Stimulated activated CD8-positive, alpha-beta memory T cell treated with anti-CD3 and anti-CD28 coated beads, Interleukin-7, amount 100 ng/mL, for 4 hours (primary cell): ENCODE measurements around the gene PDYN.

Experiments used
- DNase-seq, 2 donors: peaks; one replicate each; pipeline ENCODE4 v3.0.0-alpha.2; 2020; ENCODE audit warnings: low read depth in 2 of 2

The PDYN gene

DNA sequence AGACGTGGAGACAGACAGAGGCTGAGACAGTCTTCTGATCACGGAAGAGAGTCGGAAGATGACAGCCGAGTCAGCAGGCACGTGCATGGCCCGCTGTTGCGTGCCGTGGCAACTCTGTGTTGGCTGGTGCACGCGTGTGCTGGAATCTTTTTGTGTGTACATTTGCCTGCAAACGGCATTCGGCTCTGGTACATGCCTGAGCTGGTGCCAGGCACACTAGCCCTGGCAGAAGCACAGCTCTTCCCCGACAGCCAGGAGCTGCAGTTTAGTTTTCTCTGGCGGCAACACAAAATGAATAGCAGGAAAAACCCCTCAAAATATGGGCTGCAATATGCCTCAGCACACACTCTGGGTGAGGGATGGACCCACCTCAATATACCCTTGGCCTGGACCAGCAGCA is 769 bp upstream of the PDYN start:
- no peak for DNase-seq

DNA sequence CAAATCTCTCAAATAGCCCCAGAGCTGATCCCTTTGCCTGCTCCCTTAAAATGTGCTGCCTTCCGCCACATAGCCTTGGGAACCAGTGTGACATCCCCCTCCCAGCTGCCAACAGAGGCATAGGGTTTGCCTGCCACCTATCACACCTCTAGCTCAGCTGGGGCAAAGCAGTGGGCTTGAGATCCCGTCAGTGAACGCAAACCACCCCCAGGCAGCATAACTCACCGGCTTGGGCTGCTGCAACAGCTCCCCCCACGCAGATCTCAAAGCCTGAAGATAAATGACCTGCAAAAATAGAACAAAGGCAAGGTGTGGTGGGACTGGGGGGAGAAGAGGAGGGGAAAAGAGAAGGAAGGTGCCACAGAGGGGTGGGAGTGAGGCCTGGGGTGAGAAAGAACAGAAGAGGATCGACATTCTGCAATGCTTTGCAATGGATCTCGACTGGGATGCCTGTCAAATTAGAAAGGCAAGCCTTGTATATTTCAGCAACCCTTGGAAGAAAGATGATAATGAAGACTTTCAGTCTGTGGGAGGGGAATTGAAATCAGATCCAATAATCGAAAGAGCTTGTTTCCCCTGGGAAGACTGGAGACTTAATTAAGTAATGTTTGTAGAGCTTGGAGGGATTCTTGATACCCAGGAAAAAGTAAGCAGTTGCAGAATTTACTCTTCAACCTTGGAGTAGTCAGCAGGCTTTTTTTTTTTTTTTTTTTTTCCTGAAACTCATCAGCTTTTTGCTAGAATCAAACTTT is 1.3 kb downstream of the PDYN start:
- no peak for DNase-seq

DNA sequence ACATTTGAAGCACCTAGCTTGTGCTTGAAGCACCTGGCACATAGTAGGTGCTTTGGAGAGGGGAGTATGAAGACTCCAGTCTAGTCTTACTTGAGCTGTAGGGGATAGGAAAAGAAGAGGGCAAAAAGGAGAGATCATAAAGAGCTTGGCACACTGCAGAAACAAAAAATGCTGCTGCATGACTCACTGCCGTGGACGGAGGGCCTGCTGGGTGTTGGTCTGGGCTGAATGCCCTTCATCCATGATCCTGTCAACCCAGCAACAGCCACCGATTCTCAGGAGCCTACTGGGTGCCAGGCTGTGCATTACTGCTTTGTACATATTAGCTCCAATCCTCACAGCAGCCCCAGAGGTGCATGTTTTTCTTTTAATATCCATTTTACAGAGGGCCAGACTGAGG is 6.0 kb downstream of the PDYN start:
- no peak for DNase-seq

DNA sequence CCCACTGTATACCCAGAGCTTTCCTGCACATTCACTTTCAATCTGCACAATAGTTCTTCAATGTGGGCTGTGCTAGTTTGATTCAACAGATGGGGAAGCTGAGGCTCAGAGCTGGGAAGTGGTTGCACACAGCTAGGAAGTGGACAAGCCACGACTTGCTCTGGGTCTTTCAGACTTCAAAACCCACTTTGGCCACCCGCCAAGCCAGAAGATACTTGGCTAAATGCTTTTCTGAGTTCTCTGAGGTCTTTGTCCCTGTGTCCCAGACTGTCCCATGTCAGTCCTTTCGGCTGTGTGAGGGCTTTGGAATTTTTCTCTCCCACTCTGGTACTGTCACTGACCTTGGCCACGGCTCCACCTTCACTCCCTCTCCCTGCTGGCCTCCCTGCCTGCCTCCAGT is 10.6 kb downstream of the PDYN start:
- no peak for DNase-seq

DNA sequence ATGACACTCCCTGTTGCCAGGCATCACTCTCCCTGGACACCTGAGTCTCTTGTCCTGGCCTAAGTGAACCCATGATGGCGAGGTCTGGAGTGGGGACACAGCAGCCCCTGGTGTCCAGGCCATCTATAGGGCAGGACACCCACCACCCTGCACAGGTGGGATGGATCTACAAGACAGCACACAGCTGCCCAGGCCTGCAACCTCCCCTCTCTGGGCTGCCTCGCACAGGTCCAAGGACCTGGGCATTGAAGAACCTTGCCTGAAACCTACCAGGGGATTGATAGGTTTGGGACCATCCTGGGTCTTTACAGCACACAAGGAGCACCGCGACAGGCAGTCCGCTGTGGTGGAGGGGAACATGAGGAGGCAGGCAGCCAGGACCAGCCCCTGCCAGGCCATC is 11.2 kb downstream of the PDYN start:
- DNase-seq, result no peak

DNA sequence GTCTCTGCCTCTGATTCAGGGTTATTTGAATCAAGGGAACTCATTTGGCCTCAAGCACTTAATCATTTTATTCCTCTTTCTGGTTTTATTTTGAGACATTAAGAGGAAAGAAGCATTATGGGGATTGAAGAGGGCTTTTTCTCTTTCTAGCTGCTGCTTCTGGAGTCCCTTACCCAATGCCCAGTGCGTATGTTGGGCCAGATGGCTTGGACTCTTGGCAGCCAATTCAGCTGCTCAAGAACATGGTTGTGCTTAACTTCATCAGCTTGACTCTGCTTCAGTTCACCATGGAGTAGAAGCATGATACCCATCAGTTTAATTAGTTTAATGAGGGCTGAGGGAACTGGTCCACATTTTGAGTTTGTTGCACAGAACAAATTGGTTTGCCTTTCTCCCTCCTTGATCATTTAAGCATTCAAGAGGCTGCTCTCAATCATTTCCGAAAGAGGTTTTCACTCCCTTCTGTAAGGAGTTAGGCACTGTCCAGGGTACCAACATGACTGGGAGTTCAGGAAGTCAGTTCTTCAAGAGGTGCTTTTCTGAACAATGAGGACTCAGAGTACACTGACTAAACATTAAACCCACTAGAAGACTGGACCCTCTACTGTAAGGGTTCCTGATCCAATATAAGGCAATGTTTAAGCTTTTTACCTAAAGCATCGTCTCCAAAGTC is 14.6 kb downstream of the PDYN start:
- no peak for DNase-seq

DNA sequence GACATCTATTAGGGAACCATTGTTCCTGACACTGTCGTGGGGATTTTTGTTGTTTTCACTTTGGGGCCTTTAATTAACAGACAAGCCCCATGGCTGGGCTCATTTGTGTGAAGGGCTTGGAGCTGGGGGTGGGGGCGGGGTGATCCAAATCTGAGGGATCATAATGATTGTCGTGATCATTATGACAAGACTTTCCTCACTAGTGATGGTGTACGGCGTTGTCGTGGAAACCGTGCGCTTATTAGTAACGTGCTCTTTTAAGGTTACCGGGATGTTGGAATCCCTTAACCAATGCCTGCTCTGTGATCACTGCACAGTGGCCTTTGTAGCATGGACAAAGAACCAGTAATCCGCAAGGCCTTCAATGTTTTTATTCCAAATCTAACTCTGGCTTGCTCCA is 18.6 kb downstream of the PDYN start:
- DNase-seq, result no peak

DNA sequence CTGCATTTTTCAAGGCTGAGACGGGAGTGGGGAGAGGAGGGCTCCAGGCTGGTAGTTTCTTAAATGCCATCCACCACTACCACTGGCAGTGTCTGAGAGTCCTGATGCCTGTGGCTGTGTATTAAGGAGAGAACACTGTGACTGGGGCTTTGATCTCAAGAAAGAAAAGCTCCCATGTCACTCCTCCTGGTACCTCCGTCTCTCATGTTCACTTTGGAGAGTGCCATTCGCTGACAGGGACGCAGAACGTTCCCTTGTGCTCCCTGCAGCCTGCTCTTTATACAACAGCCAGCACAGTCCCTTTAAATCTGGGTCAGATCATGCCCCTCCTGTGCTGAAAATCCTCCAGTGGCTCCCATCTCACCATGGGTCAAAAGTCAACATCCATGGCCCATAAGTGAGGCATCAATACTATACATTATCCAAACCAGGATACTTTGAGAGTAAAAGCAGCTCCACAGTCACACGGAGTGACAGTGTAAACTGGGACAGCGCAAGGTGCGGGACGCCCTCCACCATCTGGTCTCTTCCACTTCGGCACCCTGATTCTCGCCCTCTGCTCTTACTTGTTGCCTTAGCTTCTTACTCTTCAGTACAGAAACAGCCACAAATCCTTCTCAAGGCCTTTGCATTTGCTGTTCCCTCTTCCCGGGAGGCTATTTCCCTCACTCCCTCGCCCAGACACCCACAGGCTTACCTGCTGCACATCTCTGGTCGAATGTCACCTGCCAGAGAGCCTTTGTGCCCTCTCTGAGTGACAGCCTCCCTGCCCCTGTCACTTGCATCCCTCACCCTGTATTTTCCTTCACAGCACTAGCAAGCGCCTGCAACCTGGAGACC is 20.0 kb downstream of the PDYN start:
- no peak for DNase-seq

DNA sequence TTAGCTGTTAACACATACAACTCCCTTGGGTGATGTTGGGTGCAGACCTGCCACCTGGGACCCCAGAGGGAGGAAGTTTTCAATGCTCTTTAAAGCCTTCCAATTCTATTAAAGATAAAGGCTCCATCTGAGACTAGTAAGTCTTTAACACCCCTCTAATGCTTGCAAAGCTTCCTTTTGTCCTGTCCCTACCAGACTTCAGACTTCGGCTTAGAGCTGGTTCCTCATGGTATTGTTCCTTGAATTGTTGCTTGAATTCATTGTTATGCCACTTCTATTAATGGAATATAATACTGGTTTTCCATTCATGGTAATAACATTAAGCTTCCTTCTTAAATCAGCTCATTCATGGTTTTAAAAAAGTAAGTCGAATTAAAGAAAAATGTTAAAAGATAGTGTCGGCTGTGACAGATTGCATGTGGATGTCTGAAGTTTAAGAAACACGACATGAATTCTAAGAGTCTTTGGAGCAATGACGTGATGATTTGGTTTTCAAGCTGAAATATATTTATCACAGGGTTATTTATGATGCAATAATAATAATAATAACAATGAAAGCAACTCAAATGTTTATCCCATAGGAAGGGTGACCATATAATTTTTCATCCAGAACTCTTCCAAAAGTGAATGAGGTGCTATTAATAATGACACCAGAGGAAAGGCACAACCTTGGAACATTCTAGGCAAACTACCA is 21.8 kb downstream of the PDYN start:
- no peak for DNase-seq

DNA sequence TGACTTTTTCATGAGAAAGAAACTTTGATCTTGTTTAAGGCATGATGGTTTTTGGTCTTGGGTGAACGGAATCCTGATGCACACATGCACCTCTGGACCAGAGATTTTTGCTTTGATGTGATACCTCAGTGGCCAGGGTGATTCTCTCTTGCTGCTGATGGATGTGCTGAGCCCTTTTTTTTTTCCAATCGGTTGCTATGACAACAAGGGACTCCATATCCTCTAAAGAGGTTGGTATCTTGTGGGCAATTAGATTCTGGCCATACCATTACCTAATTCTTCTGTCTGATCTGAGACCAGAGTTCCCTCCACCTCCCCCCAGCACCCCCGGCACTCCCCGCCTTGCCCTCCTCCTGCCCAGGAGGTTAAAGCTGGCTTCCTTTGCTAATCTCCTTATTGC is 24.9 kb downstream of the PDYN start:
- DNase-seq, result no peak

DNA sequence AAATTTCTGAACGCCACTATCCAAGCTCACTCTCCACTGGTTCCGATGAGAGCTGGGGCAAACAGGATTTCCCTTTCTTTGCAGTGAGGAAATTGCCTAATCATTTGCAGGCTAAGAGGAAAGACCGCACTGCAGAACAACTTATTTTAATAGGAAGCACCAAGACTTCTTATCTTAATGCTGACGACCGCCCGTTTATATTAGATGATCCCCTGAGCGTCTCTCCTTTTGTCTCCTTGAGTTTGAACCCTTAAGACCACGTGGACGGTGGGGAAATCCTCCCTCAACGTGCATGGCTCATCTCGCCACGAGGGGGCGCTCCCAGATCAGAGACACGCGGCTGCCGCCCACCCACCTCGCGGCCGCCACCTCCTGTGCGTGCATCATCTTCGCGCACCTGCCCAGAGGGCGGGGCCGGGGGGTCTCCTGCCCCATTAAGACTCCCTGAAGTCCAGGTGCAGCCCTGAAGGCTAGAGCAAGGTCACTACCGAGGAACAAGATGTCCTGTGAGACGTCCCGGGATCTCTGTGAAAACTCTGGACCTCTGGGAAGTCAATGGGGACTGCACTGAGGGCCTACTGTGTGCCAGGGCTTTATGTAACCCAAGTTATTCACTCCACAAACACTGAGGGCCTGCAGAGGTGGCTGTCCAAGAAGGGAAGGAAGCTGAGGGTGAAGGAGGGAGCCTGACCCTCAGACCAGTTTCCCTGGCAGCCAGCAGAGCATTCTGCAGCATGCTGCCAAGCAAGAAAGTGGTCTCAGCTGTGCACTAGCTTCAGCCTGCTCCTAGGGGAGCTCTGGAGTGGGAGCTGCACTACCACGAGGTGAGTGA is 28.1 kb downstream of the PDYN start:
- DNase-seq, result peak; percentile 65 to 72

DNA sequence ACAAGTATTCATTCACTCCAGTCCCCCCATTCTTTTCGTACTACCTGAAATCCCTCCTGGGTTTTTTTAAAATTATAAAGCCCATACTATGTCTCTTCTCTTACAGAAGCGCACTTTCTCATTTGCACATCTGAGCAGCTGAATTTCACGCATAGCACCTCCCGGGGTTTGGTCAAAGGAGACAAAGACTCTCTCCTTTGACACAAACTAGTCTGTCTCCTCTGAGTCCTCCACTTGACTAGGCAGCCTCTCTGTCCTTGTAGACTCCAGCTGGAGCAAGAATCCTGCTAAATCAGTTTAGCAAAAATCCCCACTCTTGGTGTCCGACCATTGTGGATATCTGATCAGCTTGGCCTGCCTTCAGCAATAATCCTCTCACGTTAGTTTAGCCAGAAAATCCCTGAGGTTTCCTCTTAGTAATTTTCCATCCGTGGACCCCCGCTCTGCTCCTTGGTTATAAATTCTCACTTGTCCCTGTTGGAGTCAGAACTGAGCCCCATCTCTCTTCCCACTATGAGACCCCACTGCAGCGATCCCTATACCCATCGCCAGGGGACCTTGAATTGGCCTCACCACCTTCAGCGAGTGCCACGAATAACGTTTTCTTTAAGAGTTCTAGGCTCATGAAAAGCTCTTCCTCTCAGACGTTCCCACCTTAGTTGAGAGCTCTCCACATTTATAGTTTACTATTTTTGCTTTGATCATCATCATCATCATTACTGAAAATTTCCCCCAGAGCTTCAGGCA is 29.0 kb downstream of the PDYN start:
- no peak for DNase-seq

DNA sequence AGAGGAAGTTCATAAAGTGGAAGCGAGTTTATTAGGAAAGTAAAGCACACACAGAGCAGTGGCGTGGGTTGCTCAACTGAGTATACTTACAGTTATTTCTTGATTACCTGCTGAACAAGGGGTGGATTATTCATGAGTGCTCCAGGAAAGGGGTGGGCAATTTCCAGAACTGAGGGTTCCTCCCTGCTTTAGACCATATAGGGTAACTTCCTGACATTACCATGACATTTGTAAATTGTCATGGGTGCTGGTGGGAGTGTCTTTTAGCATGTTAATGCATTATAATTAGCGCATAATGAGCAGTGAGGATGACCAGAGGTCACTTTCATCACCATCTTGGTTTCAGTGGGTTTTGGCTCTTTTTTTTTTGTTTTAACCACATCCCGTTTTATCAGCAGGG is 29.8 kb downstream of the PDYN start:
- no peak for DNase-seq

DNA sequence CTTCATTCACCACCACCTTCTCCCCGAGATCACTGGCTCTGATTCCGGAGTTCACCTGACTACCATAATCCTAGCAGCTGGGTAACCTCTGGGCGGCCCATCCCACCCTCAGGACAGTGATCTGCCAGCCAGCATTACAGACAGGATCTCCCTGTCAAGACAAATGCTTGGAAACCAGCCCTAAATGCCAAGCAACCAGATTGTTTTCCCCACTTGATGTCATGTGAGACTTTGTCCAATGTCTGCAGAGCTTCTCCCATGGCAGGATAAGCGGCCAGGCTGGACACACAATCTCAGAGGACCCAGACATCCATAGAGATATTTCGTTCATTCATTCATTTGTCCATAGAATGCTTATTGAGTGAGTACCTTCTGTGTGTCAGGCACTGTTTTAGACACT is 32.5 kb downstream of the PDYN start:
- DNase-seq, result no peak

DNA sequence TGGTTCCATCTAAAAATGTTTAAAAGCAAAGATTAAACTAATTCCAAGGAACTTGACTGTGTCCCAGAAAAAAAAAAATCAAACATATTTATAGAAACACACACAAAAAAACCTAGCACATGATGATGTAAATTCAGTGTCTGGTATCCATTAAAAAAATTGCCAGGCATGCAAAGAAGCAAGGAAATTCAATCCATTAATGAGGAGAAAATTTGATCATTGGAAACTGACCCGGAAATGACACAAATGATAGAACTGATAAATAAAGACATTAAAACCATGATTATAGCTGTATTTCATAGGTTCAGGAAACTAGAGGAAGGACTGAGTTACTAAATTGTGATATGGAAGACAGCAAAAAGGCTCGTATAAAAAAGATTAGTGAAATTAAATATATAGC is 34.7 kb downstream of the PDYN start:
- no peak for DNase-seq

DNA sequence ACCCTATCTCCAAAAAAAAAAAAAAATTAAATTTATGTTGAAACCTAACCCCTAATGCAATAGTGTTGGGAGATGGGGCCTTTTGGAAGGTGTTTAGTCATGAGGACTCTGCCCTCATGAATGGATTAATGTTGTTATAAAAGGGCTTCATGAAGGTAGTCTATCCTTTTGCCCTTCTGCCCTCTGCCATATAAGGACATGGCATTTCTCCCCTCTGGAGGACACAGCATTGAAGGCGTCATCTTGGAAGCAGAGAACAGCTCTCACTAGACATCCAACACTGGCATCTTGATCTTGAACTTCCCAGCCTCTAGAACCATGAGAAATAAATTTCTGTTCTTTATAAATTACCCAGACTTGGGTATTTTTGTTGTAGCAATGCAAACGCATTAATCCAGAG is 35.4 kb downstream of the PDYN start:
- no peak for DNase-seq

DNA sequence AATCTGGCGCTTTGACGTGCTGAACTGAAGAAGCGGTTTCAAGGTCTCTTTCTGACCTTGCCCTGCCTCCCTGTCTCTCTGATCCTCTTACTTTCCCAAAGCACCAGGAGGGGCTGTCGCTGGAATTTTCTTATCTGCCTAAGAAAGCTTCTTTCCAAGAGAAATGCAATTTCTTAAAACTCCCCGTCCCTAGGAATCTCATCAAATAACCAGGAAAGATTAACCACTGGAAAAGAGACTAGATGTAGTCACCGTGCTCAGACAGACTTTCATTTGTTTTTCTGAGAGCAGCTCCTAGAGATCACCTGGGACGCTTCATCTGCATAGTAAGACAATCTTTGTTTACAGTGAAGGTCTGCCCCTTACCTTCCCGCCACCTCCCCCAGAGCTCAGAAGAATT is 38.6 kb downstream of the PDYN start:
- no peak for DNase-seq

DNA sequence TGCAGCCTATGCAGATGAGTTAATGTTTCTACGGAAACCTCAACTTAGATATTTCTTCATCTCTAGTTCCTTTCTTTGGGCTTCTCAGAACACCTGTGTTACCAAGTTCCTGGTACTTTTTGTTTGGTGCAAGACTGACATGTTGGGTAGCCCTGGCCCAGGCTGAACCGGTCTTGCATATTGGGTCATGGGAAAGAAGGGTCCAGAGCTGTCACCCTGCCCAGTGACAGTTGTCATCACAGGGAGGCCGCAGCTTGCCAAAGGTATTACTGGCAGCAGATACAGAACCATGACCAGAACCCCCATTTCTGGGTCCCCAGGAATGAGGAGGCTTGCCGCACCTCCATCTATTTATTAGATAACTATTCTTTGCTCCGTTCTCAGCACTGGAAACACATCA is 40.2 kb downstream of the PDYN start:
- DNase-seq, result no peak

DNA sequence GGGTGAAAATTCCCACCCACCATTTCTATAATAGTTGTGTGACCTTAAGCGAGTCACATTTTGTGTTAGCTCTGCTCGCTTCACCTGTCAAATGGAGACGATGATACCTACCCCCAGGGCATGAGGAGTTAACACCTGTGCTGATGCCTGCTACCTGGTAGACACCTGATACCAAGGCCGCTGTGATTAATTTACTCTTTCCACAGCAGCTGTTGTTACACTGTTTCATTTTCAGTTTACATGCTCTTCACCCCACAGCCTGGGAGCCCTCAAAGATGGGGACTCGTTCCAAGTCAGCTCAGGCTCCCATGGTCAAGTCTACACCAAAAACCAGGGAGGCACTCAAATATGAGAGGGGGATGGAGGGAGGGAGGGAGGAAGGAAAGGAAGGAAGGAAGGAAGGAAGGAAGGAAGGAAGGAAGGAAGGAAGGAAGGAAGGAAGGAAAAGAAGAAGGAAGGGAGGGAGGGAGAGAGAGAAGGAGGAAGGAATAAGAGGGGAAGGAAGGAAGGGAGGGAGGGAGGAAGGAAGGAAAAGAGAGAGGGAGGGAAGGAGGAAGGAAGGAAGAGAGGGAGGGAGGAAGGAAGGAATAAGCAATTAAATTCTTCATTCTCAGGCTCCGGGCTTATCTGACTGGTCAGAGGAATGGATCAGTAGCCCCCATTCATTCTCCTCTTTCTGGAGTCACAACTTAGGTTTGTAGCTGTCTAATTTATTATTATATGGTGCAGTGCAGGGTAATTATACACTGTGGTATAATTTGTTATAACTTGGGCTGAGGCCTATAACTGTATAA is 40.9 kb downstream of the PDYN start:
- no peak for DNase-seq
